ENCODE measurements around the gene OR10C1.

OR10C1 gene

DNA sequence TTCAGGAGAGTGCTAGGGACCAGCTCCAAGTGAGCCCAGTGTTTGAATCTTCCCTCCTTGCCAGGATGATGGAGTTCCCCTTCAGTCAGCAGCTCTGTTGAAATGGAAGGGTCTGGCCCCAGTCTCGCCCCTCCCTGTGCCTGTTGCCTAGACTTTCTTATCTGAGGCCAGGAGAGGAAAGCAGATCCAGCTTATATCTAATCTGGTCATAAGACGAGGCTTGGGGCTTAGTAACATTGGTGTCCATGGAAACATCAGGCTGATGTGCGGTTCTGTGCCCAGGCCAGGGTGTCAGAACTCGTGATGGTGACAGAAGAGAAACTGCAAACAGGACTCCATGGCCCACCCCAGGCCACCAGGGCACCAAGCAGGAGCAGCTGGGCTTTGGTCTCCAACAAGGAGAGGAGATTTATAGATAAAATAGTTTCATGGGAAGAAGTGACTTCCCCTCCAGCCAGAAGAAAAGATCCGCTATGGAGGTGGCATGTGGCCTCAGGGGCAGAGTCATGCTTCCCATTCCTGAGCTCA lies 38.9 kb downstream of the OR10C1 start:
- DNase-seq (ENCODE audit: low spot score): no peak

DNA sequence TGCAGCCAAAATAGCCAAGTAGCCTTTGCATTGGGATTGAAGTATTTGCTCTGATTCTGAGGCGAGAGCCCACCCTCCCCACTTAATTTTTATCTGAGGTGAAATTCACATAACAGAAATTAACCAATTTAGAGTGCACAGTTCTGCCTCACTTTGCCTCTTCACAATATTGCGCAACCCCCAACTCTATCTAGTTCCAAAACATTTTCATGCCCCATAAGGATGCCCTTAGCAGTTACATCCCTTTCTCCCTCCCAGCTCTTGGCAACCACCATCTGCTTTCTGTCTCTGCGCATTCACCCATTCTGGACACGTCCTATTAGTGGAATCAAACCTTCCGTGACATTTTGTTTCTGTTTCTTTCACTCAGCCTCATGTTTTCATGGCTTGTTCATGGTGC lies 39.6 kb downstream of the OR10C1 start:
- DNase-seq (ENCODE audit: low spot score): no peak

DNA sequence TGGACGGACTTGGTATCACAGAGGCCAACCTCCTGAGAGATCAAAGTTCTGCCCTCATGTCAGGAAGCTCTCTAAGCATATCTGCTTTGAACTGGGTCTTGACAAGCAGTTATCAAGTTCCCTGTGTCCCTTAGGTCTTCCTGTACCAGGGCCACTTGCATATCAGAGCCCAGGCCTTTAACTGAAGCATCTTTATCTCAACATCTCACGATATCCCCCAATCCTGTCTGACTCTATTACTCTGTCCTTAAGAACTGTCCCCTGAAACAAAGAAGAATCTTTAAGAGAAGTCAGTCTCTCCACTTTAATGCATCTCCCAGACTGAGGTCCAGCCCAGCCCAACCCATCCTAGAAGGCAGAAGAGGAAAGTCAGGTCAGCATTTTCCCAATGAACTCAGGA lies 40.5 kb downstream of the OR10C1 start:
- no peak for DNase-seq (ENCODE audit: low spot score)

DNA sequence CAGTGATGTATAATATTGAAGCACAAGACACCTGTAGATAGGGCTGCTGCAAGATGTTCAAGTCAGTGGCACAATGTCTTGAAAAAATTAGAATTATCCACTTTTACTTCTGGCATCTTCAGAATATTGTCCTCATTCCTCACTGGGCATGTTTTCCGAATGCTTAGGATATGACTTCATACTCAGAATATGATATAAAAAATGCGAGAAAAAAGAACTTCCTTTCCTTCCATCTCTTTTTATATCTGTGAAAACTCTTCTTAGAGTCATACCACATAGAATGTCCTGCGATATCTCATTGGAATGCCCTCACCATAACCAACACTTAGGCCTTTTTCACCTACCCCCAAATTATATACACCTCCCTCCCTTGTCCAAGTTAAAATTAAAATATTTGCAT lies 44.1 kb downstream of the OR10C1 start:
- no peak for DNase-seq (ENCODE audit: low spot score)

DNA sequence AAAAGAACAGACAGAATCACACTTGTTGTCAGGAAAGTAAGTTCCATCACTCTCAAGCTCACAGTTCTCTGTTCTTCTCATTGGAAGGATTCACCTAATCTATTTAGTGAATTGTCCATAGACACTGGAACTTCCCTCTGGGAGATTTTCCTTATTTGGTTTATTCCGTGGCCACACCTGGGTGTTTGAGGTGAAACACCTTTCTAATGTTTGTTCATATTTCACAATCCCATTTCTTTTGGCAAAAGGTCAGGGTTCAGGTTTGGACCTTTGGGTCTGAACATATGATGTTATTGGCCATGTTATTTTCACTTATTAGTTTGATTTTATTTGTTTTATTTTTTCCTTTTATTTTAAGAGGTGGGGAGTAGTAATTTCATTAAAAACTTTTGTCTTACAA lies 44.6 kb downstream of the OR10C1 start:
- no peak for DNase-seq (ENCODE audit: low spot score)

DNA sequence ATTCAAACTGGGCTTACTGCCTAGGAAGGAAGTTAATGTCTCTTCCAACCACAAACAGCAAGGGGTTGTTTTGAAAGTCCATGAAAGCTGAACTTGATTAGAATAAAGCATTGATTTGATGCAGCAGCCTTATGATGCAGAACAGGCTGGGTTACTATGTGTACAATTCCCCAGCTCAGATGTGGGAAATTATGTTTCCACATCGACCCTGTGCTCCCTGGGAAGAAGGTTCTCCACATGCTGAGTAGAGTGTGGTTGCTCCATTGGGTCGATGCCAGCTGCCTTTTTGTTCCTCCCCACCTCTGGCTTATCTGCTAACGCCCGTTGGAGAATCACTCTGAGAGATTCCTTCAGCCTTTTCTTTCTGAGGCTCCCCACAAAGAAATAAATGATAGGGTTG lies 47.5 kb downstream of the OR10C1 start:
- no peak for DNase-seq (ENCODE audit: low spot score)

DNA sequence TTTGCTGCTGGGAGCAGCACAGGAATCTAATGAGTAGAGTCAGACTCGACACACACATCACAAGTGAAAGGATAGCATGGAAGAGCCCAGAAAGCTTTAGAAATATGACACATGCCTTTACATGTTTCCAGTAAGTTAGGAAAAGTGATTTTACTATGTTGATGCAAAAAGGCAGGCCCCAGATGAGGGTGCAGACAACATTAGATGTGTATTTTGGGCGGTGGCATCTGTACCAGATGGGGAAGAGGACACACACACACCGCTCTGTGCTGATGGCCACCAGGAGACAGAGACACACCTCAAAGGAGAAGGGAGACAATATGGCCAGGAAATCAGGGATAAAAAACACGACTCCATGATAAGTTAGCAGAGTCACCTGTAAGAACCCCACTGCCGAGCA lies 48.0 kb downstream of the OR10C1 start:
- no peak for DNase-seq (ENCODE audit: low spot score)

DNA sequence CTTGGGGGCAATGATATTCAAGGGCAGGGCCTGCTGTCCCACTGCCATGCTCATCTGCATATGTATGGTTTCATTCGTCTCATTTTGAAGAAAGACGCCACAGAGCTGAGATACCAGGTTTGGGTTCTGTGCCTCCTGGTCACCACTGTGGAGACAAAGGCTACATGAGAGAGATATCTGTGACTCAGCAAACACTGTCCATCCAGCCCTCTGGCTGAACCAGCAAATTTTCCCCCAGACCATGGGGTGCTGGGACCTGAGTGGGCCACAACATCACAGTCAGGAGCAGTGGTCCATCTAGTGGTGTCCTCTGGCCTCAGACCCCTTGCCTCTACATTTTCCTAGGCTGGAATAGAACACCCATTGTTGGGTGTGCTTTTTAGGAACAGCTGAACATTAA lies 48.6 kb downstream of the OR10C1 start, which contains the start of gene MAS1L:
Gene MAS1L, minus strand, starts transcription at position 297 of the 400 bp plus-strand sequence. Its CDS starts 54 bp downstream, at position 243.
- no peak for DNase-seq (ENCODE audit: low spot score)

DNA sequence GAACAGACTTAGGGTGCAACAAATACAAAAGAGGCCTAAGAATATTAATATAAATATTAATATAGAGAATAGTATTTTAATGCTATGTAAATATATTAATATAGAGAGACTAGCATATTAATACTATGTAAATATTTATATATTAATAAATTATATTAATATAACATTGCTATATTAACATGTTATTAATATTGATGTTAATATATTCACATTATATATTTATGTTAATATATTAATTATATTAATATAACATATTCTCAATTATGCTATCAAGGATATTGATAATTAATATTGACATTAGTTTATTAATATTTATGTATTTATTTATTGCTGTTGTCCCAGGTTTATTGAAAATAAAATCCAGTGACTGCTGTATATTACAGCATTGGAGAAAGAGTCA lies 49.8 kb downstream of the OR10C1 start:
- no peak for DNase-seq (ENCODE audit: low spot score)

DNA sequence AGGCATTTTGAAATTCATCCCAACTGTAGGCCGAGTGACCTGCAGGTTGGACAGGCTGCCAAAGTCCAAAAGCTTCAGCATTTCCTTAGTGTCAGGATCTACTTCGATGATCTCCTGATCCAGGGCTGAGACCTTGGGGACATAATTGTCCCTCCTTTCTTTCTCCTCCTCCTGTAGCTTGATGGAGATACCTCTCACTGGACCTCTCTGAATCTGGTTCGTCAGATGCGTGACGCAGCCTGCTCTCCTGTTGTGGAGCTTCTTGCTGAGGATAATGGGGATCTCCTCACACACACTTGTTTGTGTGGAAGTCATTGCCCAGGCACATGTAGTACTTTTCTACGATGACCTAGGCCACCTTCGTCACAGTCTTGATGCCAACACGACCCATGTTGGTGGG lies 50.2 kb downstream of the OR10C1 start:
- no peak for DNase-seq (ENCODE audit: low spot score)

DNA sequence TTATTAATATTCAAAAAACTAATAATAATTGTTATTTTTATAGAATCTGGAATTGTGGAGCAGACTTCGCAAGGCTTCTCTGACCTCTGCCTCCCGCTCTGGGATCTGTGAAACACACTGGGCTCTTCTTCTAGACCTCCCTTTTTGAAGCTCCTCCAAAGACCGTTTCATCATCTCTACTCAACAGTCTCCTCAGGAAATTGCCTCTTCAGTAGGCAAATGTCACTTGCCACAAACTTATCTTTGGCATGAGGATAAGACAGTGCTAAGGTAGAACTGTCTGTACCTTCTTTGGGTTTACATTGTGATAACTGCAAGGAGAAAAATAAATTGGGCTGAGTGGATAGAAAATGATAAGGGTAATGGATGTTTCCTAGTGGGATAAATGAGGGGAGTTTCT lies 50.9 kb downstream of the OR10C1 start:
- no peak for DNase-seq (ENCODE audit: low spot score)

DNA sequence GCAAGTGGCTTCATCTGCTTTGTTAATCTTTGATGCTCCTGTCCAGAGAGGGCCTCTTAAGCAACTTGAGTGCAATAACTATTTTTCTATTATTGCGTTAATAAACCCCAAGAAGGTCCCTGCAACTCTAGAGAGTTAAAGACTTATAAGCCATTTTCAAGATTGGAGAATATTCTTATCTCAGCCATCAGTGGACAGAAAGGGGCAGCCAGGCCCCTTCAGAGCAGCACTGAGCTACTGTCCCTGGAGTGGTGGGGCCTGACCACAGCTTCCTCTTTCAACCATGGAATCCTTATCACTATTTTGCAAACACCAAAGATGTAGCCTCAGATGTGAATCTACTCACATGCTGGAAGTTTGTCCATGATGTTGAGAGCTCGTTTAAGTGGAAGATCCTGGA lies 51.4 kb downstream of the OR10C1 start:
- DNase-seq (ENCODE audit: low spot score): no peak

Data from pons (tissue), 1 donor.